Body of pancreas (tissue), 4 donors: ENCODE results near the gene DAPK1.

Experiments used
- CTCF ChIP-seq, 7 experiments: fragments of 450-650 bp in 4 of 7; fragments of 200-600 bp in 3 of 7; sonication (generic) in 3 of 7; IDR thresholded peaks; one replicate each; pipeline ENCODE4 v1.5.1; 2016 to 2019; ENCODE audit warnings: antibody characterized with exemption in 7 of 7
- POLR2A ChIP-seq, 3 donors: fragments of 450-650 bp; IDR thresholded peaks; one replicate each; pipeline ENCODE4 v1.6.1; 2016; ENCODE audit warnings: antibody characterized with exemption in 3 of 3, mild to moderate bottlenecking in 2 of 3

GRCh38 chr9:87528969-87529368 is 31.3 kb downstream of the DAPK1 start:
- no peak for TF ChIP-seq CTCF (IDR thresholded peaks at IDR 0.05)
- no peak for TF ChIP-seq POLR2A (IDR thresholded peaks at IDR 0.05)
